Spinal cord (tissue), 10 donors: ENCODE data around the gene SNRPA. TPM values are rescaled to one million over a fixed set of nuclear protein-coding genes. Genes with fewer than 3 reads are reported as not detected.

Experiments
- DNase-seq, 6 donors: peaks; one replicate each; pipeline versions ENCODE4 v3.0.0 to v3.0.0-alpha.2; 2013 to 2015; ENCODE audit warnings: low spot score in 6 of 6, low read depth in 4 of 6
- H3K27ac ChIP-seq: one replicate; pipeline ENCODE4 v1.5.1; 2013; ENCODE audit warnings: low read depth, low read length, control low read depth
- H3K27me3 ChIP-seq: one replicate; pipeline ENCODE4 v1.6.1; 2013; ENCODE audit warnings: low read length; ENCODE audit not compliant: control insufficient read depth, insufficient read depth
- H3K36me3 ChIP-seq: one replicate; pipeline ENCODE4 v1.6.1; 2013; ENCODE audit warnings: low read length; ENCODE audit not compliant: control insufficient read depth, insufficient read depth
- H3K4me1 ChIP-seq: one replicate; pipeline ENCODE4 v1.6.1; 2013; ENCODE audit warnings: low read length; ENCODE audit not compliant: control insufficient read depth, insufficient read depth
- H3K4me3 ChIP-seq: one replicate; pipeline ENCODE4 v1.5.1; 2013; ENCODE audit warnings: low read depth, low read length, control low read depth
- H3K9me3 ChIP-seq: one replicate; pipeline ENCODE4 v1.6.1; 2013; ENCODE audit warnings: low read length; ENCODE audit not compliant: control insufficient read depth, insufficient read depth
- WGBS: methylation state at CpG from one replicate; pipeline ENCODE4 v1.1.5; 2013; ENCODE audit warnings: missing lambda C conversion rate; ENCODE audit not compliant: insufficient coverage; 5-methylcytosine and 5-hydroxymethylcytosine counted together
- polyA plus RNA-seq, 2 donors: library from polyadenylated mRNA; unstranded; fragments of 120-200 nt; gene quantifications; one replicate each; pipeline ENCODE4 v1.2.1, GENCODE V29; 2013; ENCODE audit not compliant: insufficient read length in 2 of 2
- total RNA-seq, 2 donors: library from RNA; depleted of rRNA in 1 of 2; stranded (reverse); fragments of 120-200 nt in 1 of 2; fragments of >200 nt in 1 of 2; gene quantifications; one replicate each; pipeline versions ENCODE4 v1.2.3 to v1.2.4, GENCODE V29; 2013 to 2014
- donor health status: healthy.

The SNRPA gene
- total and polyA plus RNA-seq, 4 donors, result 21.7 to 86.4 (median 54.6) TPM

DNA sequence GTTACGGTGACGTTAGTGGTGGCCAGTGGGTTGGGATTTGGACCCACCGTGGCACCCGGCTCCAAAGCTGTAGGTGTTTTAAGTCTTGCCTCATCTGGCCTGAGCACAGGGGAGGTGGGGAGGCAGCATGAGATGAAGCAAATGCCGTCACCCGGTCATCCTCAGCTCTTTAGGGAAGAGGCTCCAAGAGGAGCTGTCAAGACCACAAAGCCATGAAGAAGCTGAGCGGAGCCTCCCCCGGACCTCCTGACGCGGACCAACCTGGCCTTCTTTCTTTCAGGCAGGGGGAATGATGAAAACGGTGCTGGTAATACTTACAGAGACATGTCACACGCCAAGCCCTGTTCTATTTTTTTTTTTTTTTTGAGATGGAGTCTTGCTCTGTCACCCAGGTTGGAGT, 8.1 kb upstream of the SNRPA start:
- H3K4me3 ChIP-seq, result no peak overlapping the region
- no peak overlapping the region for H3K27ac ChIP-seq
- no peak for DNase-seq
- 85% methylated on average over 10 of the region's 12 CpGs for WGBS
- no peaks in the 10 kb centered on the region for H3K27me3 ChIP-seq
- H3K4me1 ChIP-seq, result peaks cover 15% of the 10 kb centered on the region
- H3K9me3 ChIP-seq, result no peaks in the 10 kb centered on the region
- H3K36me3 ChIP-seq, result peaks cover 46% of the 10 kb centered on the region

DNA sequence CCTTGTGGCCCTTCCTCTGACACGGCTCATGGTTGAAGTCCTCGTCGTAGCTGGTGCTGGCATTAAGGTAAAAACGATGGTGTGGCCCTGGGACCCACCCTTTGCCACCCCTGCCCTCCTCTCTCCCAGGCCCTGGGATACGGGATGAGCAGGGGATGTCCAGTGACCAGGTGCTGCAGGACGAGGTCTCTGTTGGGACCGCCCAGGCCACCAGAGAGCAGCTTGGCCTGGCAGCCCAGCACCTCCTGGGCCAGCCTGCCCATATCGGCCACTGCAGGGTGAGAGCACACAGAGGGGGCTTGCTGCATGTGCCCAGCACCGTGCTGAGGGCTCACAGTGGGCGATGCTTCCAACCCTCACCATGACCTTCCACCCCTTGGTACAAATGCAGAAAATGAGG, 7.1 kb upstream of the SNRPA start:
- H3K9me3 ChIP-seq, result no peaks in the 10 kb centered on the region
- WGBS, result 93% methylated on average over 10 of the region's 10 CpGs
- DNase-seq, result no peak
- H3K36me3 ChIP-seq, result peaks cover 46% of the 10 kb centered on the region
- H3K4me1 ChIP-seq, result peaks cover 20% of the 10 kb centered on the region
- no peak overlapping the region for H3K4me3 ChIP-seq
- H3K27ac ChIP-seq, result no peak overlapping the region
- no peaks in the 10 kb centered on the region for H3K27me3 ChIP-seq

DNA sequence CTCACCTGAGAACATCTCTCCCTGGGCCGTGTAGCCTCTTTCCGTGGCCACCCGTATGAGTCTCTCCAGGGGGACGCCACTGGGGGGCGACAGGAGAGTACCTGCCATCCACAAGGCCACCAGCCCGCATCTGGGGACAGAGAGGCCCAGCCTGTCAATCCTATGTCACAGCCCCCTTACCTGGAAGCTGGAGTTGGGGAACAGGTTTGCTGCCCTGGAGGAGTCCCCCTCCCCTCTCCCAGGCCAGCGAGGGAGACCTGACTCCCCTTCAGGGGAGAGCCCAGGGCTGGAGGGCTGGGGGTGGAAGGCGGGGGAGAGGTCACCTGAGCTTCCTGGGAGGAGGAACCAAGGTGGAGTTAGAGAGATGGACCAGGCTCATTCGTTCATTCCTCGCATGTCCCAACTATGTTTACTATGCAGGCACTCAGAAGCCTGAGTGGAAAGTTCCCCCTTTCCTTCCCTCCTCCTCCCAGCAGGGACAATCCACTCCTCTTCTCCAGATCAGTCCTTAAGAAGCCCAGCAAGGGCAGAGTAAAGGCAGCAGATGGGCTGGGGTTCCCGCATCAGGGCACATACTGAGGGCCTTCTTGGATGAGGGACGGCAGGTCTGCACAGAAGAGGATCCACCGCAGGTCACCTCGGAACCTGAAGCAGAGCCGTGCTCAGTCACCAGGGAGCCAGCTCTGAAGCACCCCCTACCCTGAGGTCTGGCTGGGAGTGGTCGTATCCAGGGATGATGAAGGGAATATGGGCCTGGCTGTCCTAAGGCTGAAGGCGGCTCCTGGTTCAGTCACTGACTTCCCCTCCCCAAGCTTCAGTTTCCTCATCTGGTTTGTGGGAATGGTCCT, 6.2 kb upstream of the SNRPA start:
- no peaks in the 10 kb centered on the region for H3K27me3 ChIP-seq
- no peak overlapping the region for H3K4me3 ChIP-seq
- H3K9me3 ChIP-seq, result no peaks in the 10 kb centered on the region
- H3K36me3 ChIP-seq, result peaks cover 38% of the 10 kb centered on the region
- peaks cover 27% of the 10 kb centered on the region for H3K4me1 ChIP-seq
- H3K27ac ChIP-seq, result no peak overlapping the region
- no peak for DNase-seq
- WGBS, result 63% methylated on average over 13 of the region's 17 CpGs

DNA sequence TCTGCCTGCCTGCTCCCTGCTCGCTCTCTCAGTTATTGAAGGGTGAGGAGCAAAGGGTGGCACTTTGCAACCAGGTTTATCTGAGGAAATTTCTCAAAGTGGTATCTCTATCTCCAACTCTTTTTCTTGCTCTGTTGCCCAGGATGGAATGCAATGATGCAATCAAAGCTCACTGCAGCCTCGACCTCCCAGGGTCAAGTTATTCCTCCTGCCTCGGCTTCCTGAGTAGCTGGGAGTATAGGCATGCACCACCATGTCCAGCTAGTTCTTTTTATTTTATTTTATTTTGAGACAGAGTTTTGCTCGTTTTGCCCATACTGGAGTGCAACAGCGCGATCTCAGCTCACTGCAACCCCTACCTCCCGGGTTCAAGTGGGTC, 5.6 kb upstream of the SNRPA start:
- Histone ChIP-seq H3K4me1 (peaks cover 22% of the 10 kb centered on the region), H3K27ac (no peak overlapping the region), H3K27me3 (no peaks in the 10 kb centered on the region), H3K4me3 (no peak overlapping the region), H3K36me3 (peaks cover 32% of the 10 kb centered on the region), H3K9me3 (no peaks in the 10 kb centered on the region)
- 96% methylated on average over 4 of the region's 7 CpGs for WGBS
- DNase-seq, result no peak

DNA sequence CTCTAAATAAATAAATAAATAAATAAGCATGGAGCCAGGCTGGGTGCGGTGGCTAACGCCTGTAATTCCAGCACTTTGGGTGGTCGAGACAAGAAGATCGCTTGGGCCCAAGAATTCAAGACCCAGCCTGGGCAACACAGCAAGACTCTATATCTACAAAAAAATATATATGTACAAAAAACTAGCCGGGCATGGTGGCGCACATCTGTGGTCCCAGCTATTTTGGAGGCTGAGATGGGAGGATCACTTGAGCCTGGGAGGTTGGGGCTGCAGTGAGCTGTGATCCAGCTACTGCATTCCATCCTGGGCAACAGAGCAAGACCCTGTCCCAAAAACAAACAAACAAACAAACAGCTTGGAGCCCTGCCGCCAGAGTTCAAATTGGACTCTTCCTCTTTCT, 3.5 kb upstream of the SNRPA start:
- no peak for DNase-seq
- Histone ChIP-seq H3K9me3 (no peaks in the 10 kb centered on the region), H3K4me1 (peaks cover 25% of the 10 kb centered on the region), H3K4me3 (no peak overlapping the region), H3K27me3 (no peaks in the 10 kb centered on the region), H3K36me3 (peaks cover 22% of the 10 kb centered on the region), H3K27ac (no peak overlapping the region)
- no CpG with 5 or more reads among the region's 7 CpGs for WGBS

DNA sequence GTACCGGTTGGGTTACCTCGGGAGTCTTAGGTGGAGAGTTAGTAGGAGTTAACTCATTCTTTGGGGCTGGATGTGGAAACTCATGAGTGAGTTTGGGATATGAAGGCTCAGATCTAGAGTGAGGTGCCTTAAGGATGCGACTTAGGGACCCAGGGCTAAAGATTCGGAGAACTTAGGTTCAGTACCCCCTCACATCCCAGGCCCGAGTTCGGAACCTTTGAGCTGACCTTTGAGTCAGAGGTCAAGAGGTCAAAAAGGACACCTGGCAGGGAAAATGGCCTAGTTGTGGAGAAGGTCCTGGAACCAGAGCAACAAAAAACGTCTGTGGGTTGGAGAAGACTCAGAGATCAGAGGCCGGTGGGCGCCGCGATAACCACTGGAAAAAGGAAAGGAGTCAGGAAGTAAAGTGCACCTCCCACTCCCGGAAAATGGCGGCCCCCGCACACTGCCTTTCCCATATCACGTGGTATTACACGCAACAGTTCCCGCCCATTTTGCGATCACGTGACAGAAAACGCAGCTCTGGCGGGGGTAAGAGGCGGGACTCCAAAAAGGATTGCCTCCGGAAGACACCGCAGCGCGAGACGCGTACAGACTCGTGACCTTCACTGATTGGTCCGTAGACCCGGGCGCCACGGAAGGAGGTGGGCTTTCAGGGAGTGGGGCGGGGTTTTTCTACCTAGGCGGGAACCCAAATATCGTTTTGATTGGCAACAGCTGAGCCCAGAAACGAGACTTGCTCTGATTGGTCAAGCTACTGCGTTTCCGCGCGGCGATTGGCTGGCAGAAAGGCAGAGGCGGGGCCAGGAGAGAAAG, 737 bp upstream of the SNRPA start, which contains the start of gene ACTMAP:
Gene ACTMAP (minus strand): TSS at position 420 of the 816 bp plus-strand sequence. CDS start 674 bp downstream, outside the sequence.
- H3K9me3 ChIP-seq, result no peaks in the 10 kb centered on the region
- peak within 1 kb of the TSS; percentile 97 for H3K27ac ChIP-seq
- peak within 1 kb of the TSS; percentile 95 for H3K4me3 ChIP-seq
- peak; percentile 99 to 100 (median 100) for DNase-seq
- under 1% methylated on average over 42 of the region's 43 CpGs for WGBS
- H3K36me3 ChIP-seq, result peaks cover 11% of the 10 kb centered on the region
- H3K4me1 ChIP-seq, result peaks cover 26% of the 10 kb centered on the region
- H3K27me3 ChIP-seq, result no peaks in the 10 kb centered on the region

DNA sequence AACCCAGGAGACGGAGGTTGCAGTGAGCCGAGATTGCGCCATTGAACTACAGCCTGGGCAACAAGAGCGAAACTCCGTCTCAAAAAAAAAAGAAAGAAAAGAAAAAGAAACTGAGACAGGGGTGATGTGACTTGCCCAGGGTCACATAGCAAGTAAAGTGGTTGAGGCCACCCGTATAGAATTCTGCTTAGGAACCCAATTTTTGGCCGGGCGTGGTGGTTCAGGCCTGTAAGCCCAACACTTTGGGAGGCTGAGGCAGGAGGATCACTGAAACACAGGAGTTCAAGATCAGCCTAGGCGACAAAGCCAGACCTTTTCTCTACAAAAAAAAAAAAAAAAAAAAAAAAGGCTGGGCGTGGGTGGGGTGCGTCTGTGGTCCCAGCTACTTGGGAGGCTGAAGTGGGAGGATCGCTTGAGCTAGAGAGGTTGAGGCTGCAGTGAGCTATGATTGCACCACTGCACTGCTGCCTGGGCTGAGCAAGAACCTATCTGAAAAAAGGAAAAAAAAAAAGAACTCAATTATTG, 1.3 kb downstream of the SNRPA start:
- H3K4me3 ChIP-seq, result no peak overlapping the region
- no peaks in the 10 kb centered on the region for H3K27me3 ChIP-seq
- H3K36me3 ChIP-seq, result peaks cover 24% of the 10 kb centered on the region
- 83% methylated on average over 8 of the region's 12 CpGs for WGBS
- H3K27ac ChIP-seq, result no peak overlapping the region
- no peak for DNase-seq
- H3K9me3 ChIP-seq, result no peaks in the 10 kb centered on the region
- H3K4me1 ChIP-seq, result peaks cover 26% of the 10 kb centered on the region

DNA sequence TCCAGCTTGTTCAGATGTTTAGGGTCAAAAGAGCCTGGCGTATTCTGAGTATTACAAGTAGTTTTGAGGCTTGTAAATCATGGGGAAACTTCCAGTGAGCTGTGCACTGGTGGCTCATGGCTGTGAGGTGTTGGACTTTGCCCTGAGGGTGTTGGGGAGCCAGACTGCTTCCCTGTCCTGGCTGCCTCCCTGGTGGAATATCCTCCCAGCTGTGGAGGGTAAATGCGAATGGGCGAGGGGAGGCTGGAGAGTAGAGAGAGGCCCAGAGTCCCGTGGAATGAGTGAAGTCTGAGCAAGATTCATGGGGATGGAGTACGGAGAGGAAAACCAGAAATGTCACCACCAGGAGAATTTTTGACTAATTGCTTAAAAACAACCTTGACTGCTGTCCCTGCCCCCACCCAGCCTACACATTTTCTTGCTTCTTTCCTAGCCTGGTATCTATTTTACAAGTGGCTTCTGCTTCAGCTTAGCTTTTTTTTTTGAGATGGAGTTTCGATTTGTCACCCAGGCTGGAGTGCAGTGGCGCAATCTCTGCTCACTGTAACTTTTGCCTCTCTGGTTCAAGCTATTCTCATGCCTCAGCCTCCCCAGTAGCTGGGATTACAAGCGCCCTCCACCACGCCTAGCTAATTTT, 3.7 kb downstream of the SNRPA start:
- H3K27ac ChIP-seq, result no peak overlapping the region
- no peaks in the 10 kb centered on the region for H3K27me3 ChIP-seq
- H3K9me3 ChIP-seq, result no peaks in the 10 kb centered on the region
- H3K36me3 ChIP-seq, result peaks cover 46% of the 10 kb centered on the region
- 86% methylated on average over 6 of the region's 9 CpGs for WGBS
- peaks cover 12% of the 10 kb centered on the region for H3K4me1 ChIP-seq
- no peak for DNase-seq
- no peak overlapping the region for H3K4me3 ChIP-seq

DNA sequence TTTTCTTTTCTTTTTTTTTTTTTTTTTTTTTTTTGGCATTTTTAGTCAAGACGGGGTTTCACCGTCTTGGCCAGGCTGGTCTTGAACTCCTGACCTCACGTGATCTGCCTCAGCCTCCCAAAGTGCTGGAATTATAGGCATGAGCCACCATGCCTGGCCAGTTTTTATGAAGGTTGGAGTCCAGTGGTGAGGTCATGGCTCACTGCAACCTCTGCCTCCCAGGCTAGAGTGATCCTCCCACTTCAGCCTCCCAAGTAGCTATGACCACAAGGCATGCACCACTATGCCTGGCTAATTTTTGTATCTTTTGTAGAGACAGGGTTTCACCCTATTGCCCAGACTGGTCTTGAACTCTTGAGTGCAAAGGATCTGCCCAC, 4.2 kb downstream of the SNRPA start:
- Histone ChIP-seq H3K4me3 (no peak overlapping the region), H3K27me3 (no peaks in the 10 kb centered on the region), H3K36me3 (peaks cover 50% of the 10 kb centered on the region), H3K27ac (no peak overlapping the region), H3K9me3 (no peaks in the 10 kb centered on the region), H3K4me1 (peaks cover 10% of the 10 kb centered on the region)
- DNase-seq, result no peak
- WGBS, result 100% methylated on average over 1 of the region's 3 CpGs
